EL (cell line): ENCODE data around the gene MKRN2OS.

Experiments used
- DNase-seq: peaks from one replicate; pipeline ENCODE4 v3.0.0-alpha.2; 2016

MKRN2OS gene

GRCh38 chr3:12512534-12513118 lies 32.7 kb downstream of the MKRN2OS start:
- DNase-seq, result no peak

GRCh38 chr3:12509466-12509865 lies 35.8 kb downstream of the MKRN2OS start:
- no peak for DNase-seq

GRCh38 chr3:12508291-12508700 lies 37.0 kb downstream of the MKRN2OS start:
- DNase-seq, result peak; percentile 98

- DNase-seq, result peak; percentile 72
Measured at GRCh38 chr3:12507591-12508281, 37.6 kb downstream of the MKRN2OS start.

- no peak for DNase-seq
Measured at GRCh38 chr3:12506201-12506709, 39.0 kb downstream of the MKRN2OS start.

GRCh38 chr3:12503126-12503957 lies 42.0 kb downstream of the MKRN2OS start:
- DNase-seq, result no peak

GRCh38 chr3:12501360-12502020 lies 43.8 kb downstream of the MKRN2OS start:
- DNase-seq, result peak; percentile 41

- DNase-seq, result no peak
Measured at GRCh38 chr3:12499474-12499873, 45.8 kb downstream of the MKRN2OS start.

GRCh38 chr3:12496453-12496761 lies 48.9 kb downstream of the MKRN2OS start:
- DNase-seq, result no peak

GRCh38 chr3:12495749-12496452 lies 49.4 kb downstream of the MKRN2OS start:
- DNase-seq, result no peak

GRCh38 chr3:12490547-12490946 lies 54.8 kb downstream of the MKRN2OS start:
- DNase-seq, result no peak

- no peak for DNase-seq
Measured at GRCh38 chr3:12489832-12490231, 55.5 kb downstream of the MKRN2OS start.
